ENCODE data around the gene CSNK1G2. TPM values are rescaled to one million over a fixed set of nuclear protein-coding genes. Genes with fewer than 3 reads are reported as not detected.
"Not testable (repeated sequence)": the region's sequence is repeated elsewhere in the genome, so short reads cannot be mapped to it uniquely, and the experiment has no call there.

CSNK1G2 gene
- total RNA-seq, 1 donor from 2014 or later, result 35.0 TPM

GRCh38 chr19:1969176-1970002 is 28.4 kb downstream of the CSNK1G2 start:
- DNase-seq, result no peak

- no peak for DNase-seq
These were observed 29.2 kb downstream of the CSNK1G2 start for GRCh38 chr19:1970003-1970805.

GRCh38 chr19:1970806-1971502 is 30.0 kb downstream of the CSNK1G2 start:
- no peak for DNase-seq

GRCh38 chr19:1974381-1975161 is 33.6 kb downstream of the CSNK1G2 start:
- DNase-seq, result no peak

- no peak for DNase-seq
These were observed 34.1 kb downstream of the CSNK1G2 start for GRCh38 chr19:1975162-1975480.

GRCh38 chr19:1977120-1977519 is 36.1 kb downstream of the CSNK1G2 start:
- DNase-seq, result no peak

- no peak for DNase-seq
These were observed 37.4 kb downstream of the CSNK1G2 start for GRCh38 chr19:1978346-1978894.

GRCh38 chr19:1979017-1979416 is 38.0 kb downstream of the CSNK1G2 start:
- DNase-seq, result no peak

- DNase-seq, result no peak
These were observed 38.7 kb downstream of the CSNK1G2 start for GRCh38 chr19:1979642-1980041.

GRCh38 chr19:1980091-1980808 is 39.3 kb downstream of the CSNK1G2 start:
- DNase-seq, result no peak

- no peak for DNase-seq
These were observed 39.8 kb downstream of the CSNK1G2 start for GRCh38 chr19:1980809-1981181.

- DNase-seq, result no peak
These were observed 40.3 kb downstream of the CSNK1G2 start for GRCh38 chr19:1981253-1981652.

- DNase-seq, result no peak
These were observed 43.4 kb downstream of the CSNK1G2 start for GRCh38 chr19:1984357-1984756.

GRCh38 chr19:1985588-1986356 is 44.8 kb downstream of the CSNK1G2 start:
- no peak for DNase-seq

GRCh38 chr19:1986357-1987162 is 45.6 kb downstream of the CSNK1G2 start:
- no peak for DNase-seq

GRCh38 chr19:1987197-1988187 is 46.5 kb downstream of the CSNK1G2 start:
- no peak for DNase-seq

GRCh38 chr19:1988464-1988863 is 47.5 kb downstream of the CSNK1G2 start:
- DNase-seq, result not testable (repeated sequence)
